Non-pigmented ciliary epithelial cell (primary cell): ENCODE measurements around the gene TSC2.
"Not testable (repeated sequence)": the region's sequence is repeated elsewhere in the genome, so short reads cannot be mapped to it uniquely, and the experiment has no call there.

Experiments
- DNase-seq: peaks from one replicate; pipeline ENCODE4 v3.0.0-alpha.2; 2010; ENCODE audit warnings: low read depth

The TSC2 gene

GRCh38 chr16:2031081-2031577 lies 16.7 kb upstream of the TSC2 start:
- no peak for DNase-seq

GRCh38 chr16:2032285-2033056 lies 15.3 kb upstream of the TSC2 start:
- DNase-seq: no peak

- DNase-seq: no peak
These were observed 14.5 kb upstream of the TSC2 start for GRCh38 chr16:2033057-2033908.

GRCh38 chr16:2033909-2034695 lies 13.7 kb upstream of the TSC2 start:
- not testable (repeated sequence) for DNase-seq

- DNase-seq: no peak
These were observed 12.9 kb upstream of the TSC2 start for GRCh38 chr16:2034696-2035430.

- no peak for DNase-seq
These were observed 12.2 kb upstream of the TSC2 start for GRCh38 chr16:2035431-2036199.

- DNase-seq: no peak
These were observed 11.4 kb upstream of the TSC2 start for GRCh38 chr16:2036200-2036966.

GRCh38 chr16:2037115-2037514 lies 10.7 kb upstream of the TSC2 start:
- DNase-seq: no peak

- DNase-seq: no peak
These were observed 10.0 kb upstream of the TSC2 start for GRCh38 chr16:2037647-2038381.

- DNase-seq: no peak
These were observed 9.2 kb upstream of the TSC2 start for GRCh38 chr16:2038382-2039231.

- DNase-seq: no peak
These were observed 8.3 kb upstream of the TSC2 start for GRCh38 chr16:2039274-2040031.

GRCh38 chr16:2040041-2040786 lies 7.6 kb upstream of the TSC2 start:
- DNase-seq: no peak

- DNase-seq: no peak
These were observed 6.8 kb upstream of the TSC2 start for GRCh38 chr16:2040787-2041522.

GRCh38 chr16:2042171-2042985 lies 5.4 kb upstream of the TSC2 start:
- DNase-seq: no peak

GRCh38 chr16:2042986-2043666 lies 4.7 kb upstream of the TSC2 start:
- DNase-seq: no peak
